ENCODE data around the gene PTF1A.

PTF1A gene

GRCh38 chr10:23191764-23192711 lies at the start of gene PTF1A:
PTF1A (plus strand) TSS chr10:23192312; CDS start chr10:23192531, 219 bp downstream.
- DNase-seq, result no peak

GRCh38 chr10:23146258-23146657 lies 45.9 kb upstream of the PTF1A start:
- DNase-seq, result peak in 1 of 2 experiments; percentile 21

GRCh38 chr10:23147035-23147434 lies 45.1 kb upstream of the PTF1A start:
- DNase-seq, result no peak

- DNase-seq, result no peak
Measured at GRCh38 chr10:23148214-23148613, 43.9 kb upstream of the PTF1A start.

GRCh38 chr10:23150091-23150490 lies 42.0 kb upstream of the PTF1A start:
- no peak for DNase-seq

- DNase-seq, result no peak
Measured at GRCh38 chr10:23150610-23151009, 41.5 kb upstream of the PTF1A start.

- DNase-seq, result no peak
Measured at GRCh38 chr10:23151071-23151470, 41.0 kb upstream of the PTF1A start.

GRCh38 chr10:23155169-23155568 lies 36.9 kb upstream of the PTF1A start:
- no peak for DNase-seq

GRCh38 chr10:23156447-23157150 lies 35.5 kb upstream of the PTF1A start:
- DNase-seq, result no peak

- peak in 1 of 2 experiments; percentile 24 for DNase-seq
Measured at GRCh38 chr10:23157239-23157681, 34.9 kb upstream of the PTF1A start.

GRCh38 chr10:23157691-23158369 lies 34.3 kb upstream of the PTF1A start:
- DNase-seq, result peak in 1 of 2 experiments; percentile 74

GRCh38 chr10:23158370-23158769 lies 33.7 kb upstream of the PTF1A start:
- DNase-seq, result peak; percentile 34 to 62

GRCh38 chr10:23171232-23171876 lies 20.8 kb upstream of the PTF1A start:
- DNase-seq, result no peak

GRCh38 chr10:23172429-23173213 lies 19.5 kb upstream of the PTF1A start:
- no peak for DNase-seq

- DNase-seq, result peak in 1 of 2 experiments; percentile 79
Measured at GRCh38 chr10:23173214-23174073, 18.7 kb upstream of the PTF1A start.

GRCh38 chr10:23174074-23174976 lies 17.8 kb upstream of the PTF1A start:
- no peak for DNase-seq

GRCh38 chr10:23174977-23175512 lies 17.1 kb upstream of the PTF1A start:
- no peak for DNase-seq

- DNase-seq, result no peak
Measured at GRCh38 chr10:23186178-23186577, 5.9 kb upstream of the PTF1A start.

GRCh38 chr10:23186697-23187096 lies 5.4 kb upstream of the PTF1A start:
- DNase-seq, result no peak
